Lung (tissue), 12 donors: ENCODE data around the gene SMIM44. TPM values are rescaled to one million over a fixed set of nuclear protein-coding genes. Genes with fewer than 3 reads are reported as not detected.

ENCODE experiments used
- ATAC-seq: fragments of 200-7000 bp; cut with Tn5 transposase; one replicate; pipeline ENCODE4 v1.9.1; 2020; ENCODE audit warnings: moderate number of reproducible peaks; ENCODE audit not compliant: insufficient read depth, low FRiP score
- DNase-seq, 3 donors: peaks; one replicate each; pipeline ENCODE4 v3.0.0-alpha.2; 2013 to 2017
- H3K27ac ChIP-seq, 2 donors: one replicate each; pipeline ENCODE4 v1.5.1; 2013; ENCODE audit warnings: mild to moderate bottlenecking in 2 of 2, moderate library complexity in 2 of 2, control low read depth in 1 of 2, inconsistent platforms in 1 of 2, low read depth in 1 of 2, low read length in 1 of 2
- H3K27me3 ChIP-seq, 3 donors: one replicate each; pipeline ENCODE4 v1.5.1; 2013; ENCODE audit warnings: low read length in 2 of 3; ENCODE audit not compliant: control insufficient read depth in 3 of 3, insufficient read depth in 3 of 3
- H3K36me3 ChIP-seq, 4 donors: one replicate each; pipeline ENCODE4 v1.5.1; 2013; ENCODE audit warnings: low read length in 4 of 4, mild to moderate bottlenecking in 1 of 4, moderate library complexity in 1 of 4; ENCODE audit not compliant: control insufficient read depth in 4 of 4, insufficient read depth in 4 of 4
- H3K4me1 ChIP-seq, 5 donors: one replicate each; pipeline ENCODE4 v1.5.1; 2013; ENCODE audit warnings: low read length in 5 of 5, mild to moderate bottlenecking in 2 of 5, moderate library complexity in 1 of 5; ENCODE audit not compliant: control insufficient read depth in 5 of 5, insufficient read depth in 5 of 5
- H3K4me3 ChIP-seq: one replicate; pipeline ENCODE4 v1.5.1; 2013; ENCODE audit warnings: mild to moderate bottlenecking, control low read depth, moderate library complexity
- H3K9ac ChIP-seq, 2 donors: one replicate each; pipeline ENCODE4 v1.5.1; 2013; ENCODE audit warnings: low read length in 2 of 2, control low read depth in 1 of 2; ENCODE audit not compliant: insufficient read depth in 1 of 2
- H3K9me3 ChIP-seq, 4 donors: one replicate each; pipeline ENCODE4 v1.5.1; 2013; ENCODE audit warnings: low read length in 3 of 4, mild to moderate bottlenecking in 1 of 4, moderate library complexity in 1 of 4; ENCODE audit not compliant: control insufficient read depth in 4 of 4, insufficient read depth in 3 of 4
- WGBS, 2 donors: extraction: QIAGEN DNeasy Blood & Tissue Kit; methylation state at CpG; one replicate each; pipeline ENCODE4 v1.1.7; 2013; 5-methylcytosine and 5-hydroxymethylcytosine counted together
- polyA plus RNA-seq, 2 donors: library from polyadenylated mRNA; stranded (reverse); fragments of 200-250 nt; gene quantifications; one replicate each; pipeline ENCODE4 v1.2.1, GENCODE V29; 2013
- total RNA-seq, 2 donors: library from RNA; depleted of rRNA in 1 of 2; stranded (reverse); fragments of >200 nt in 1 of 2; gene quantifications; one replicate each; pipeline ENCODE4 v1.2.1, GENCODE V29; 2014 to 2021
- TF ChIP-seq, protein P1 (sequence below): IDR thresholded peaks from 2 replicates; pipeline ENCODE4 v1.5.1; 2012; ENCODE audit warnings: mild to moderate bottlenecking; ENCODE audit errors: control extremely low read depth, extremely low read depth
- donor health status: control.
- donor health status: control.
- donor health status: Bipolar disorder and iron deficiency.
- donor health status: healthy.
- donor health status: DM: yes; HTN: yes; CAD: no.

Gene SMIM44
- total and polyA plus RNA-seq, 4 donors = not detected

DNA sequence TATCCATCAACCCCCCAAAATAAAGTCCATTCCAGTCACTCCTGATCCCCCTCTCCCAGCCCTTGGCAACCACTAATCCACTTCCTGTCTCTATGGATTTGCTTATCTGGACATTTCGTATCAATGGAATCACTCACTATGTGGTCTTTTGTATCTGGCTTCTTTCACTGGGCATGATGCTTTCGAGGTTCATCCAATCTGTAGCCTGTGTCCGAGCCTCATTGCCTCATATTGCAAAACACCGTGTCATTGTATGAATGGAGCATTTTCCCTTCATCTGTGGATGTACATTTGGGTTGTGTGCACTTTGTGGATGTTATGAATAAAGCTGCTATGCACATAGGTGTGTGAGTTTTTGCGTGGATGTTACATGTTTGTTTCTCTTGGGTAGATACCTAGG, 21.5 kb upstream of the SMIM44 start:
- ATAC-seq = no peak
- H3K9me3 ChIP-seq = no peaks in the 10 kb centered on the region
- no peak overlapping the region for H3K9ac ChIP-seq
- H3K4me3 ChIP-seq = no peak overlapping the region
- DNase-seq = peak in 1 of 3 donors; percentile 25
- WGBS, 2 donors = 72 to 81% methylated on average over 5 of the region's 5 CpGs
- TF ChIP-seq, protein P1, sequence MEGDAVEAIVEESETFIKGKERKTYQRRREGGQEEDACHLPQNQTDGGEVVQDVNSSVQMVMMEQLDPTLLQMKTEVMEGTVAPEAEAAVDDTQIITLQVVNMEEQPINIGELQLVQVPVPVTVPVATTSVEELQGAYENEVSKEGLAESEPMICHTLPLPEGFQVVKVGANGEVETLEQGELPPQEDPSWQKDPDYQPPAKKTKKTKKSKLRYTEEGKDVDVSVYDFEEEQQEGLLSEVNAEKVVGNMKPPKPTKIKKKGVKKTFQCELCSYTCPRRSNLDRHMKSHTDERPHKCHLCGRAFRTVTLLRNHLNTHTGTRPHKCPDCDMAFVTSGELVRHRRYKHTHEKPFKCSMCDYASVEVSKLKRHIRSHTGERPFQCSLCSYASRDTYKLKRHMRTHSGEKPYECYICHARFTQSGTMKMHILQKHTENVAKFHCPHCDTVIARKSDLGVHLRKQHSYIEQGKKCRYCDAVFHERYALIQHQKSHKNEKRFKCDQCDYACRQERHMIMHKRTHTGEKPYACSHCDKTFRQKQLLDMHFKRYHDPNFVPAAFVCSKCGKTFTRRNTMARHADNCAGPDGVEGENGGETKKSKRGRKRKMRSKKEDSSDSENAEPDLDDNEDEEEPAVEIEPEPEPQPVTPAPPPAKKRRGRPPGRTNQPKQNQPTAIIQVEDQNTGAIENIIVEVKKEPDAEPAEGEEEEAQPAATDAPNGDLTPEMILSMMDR = no peak
- H3K4me1 ChIP-seq = peaks cover 1 to 26% (median 7%) of the 10 kb centered on the region in 5 donors
- peak overlapping the region in 1 of 2 donors; percentile 16 for H3K27ac ChIP-seq
- peaks cover 0 to 8% (median 5%) of the 10 kb centered on the region in 4 donors for H3K36me3 ChIP-seq
- H3K27me3 ChIP-seq = no peaks in the 10 kb centered on the region

DNA sequence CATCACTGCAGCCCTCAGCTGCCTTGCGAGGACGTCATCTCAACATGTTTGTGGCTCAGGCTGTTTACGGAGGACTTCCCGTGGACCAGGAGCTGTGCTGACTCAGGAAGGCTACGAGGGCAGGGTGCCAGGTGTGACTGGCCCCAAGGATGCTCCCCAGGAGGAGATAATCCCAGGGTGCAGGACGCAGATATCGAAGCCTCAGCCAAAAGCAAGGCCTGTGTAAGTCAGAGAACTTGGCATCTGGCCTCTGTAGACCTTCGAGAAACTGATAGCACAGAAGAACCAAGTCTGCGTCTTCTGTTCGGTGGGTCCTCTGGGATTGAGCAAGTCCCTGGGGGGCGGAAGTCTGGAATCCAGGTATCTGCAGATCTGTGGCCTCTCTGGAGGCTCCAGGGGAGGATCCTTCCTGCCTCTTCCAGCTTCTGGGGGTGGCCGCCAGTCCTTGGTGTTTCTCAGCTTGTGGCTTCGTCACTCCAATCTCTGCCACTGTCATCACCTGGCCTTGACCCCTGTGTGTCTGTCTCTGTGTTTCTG, 19.9 kb upstream of the SMIM44 start:
- DNase-seq (no peak), ATAC-seq (no peak)
- H3K9ac ChIP-seq = no peak overlapping the region
- H3K27me3 ChIP-seq = no peaks in the 10 kb centered on the region
- H3K27ac ChIP-seq = no peak overlapping the region
- no peaks in the 10 kb centered on the region for H3K36me3 ChIP-seq
- WGBS, 2 donors = 78 to 80% methylated on average over 13 of the region's 13 CpGs
- peaks cover 3 to 23% (median 9%) of the 10 kb centered on the region in 5 donors for H3K4me1 ChIP-seq
- H3K9me3 ChIP-seq = no peaks in the 10 kb centered on the region
- TF ChIP-seq, protein P1 = no peak
- H3K4me3 ChIP-seq = no peak overlapping the region

- WGBS, 2 donors = 89 to 97% methylated on average over 3 of the region's 3 CpGs
- DNase-seq (no peak), ATAC-seq (no peak)
- H3K36me3 ChIP-seq = peaks cover 0 to 5% (median under 1%) of the 10 kb centered on the region in 4 donors
- TF ChIP-seq, protein P1 = no peak
- no peak overlapping the region for H3K4me3 ChIP-seq
- H3K4me1 ChIP-seq = peaks cover 0 to 15% (median 4%) of the 10 kb centered on the region in 5 donors
- no peak overlapping the region for H3K27ac ChIP-seq
- H3K9ac ChIP-seq = no peak overlapping the region
- H3K9me3 ChIP-seq = peaks cover 0 to 1% (median 0%) of the 10 kb centered on the region in 4 donors
- no peaks in the 10 kb centered on the region for H3K27me3 ChIP-seq
Measured at GRCh38 chr19:3501780-3502179, 18.5 kb upstream of the SMIM44 start.
